Right lobe of liver (tissue), 6 donors: Measurements from ENCODE around the gene FLRT3. TPM values are rescaled to one million over a fixed set of nuclear protein-coding genes. Genes with fewer than 3 reads are reported as not detected.
A peak's percentile ranks its signal among the peaks of the same experiment; 100 is the strongest.

Source experiments
- ATAC-seq, 4 donors: fragments of 200-7000 bp; cut with Tn5 transposase; one replicate each; pipeline ENCODE4 v1.9.1; 2020; ENCODE audit warnings: mild to moderate bottlenecking in 4 of 4, moderate library complexity in 4 of 4
- DNase-seq, 3 donors: peaks; one replicate each; pipeline ENCODE4 v3.0.0-alpha.2; 2020
- H3K27ac ChIP-seq, 3 donors: fragments of 200-600 bp; one replicate each; pipeline ENCODE4 v1.8.0; 2022
- H3K27me3 ChIP-seq, 2 donors: fragments of 200-600 bp; one replicate each; pipeline ENCODE4 v1.8.0; 2022
- H3K36me3 ChIP-seq, 4 donors: fragments of 200-600 bp; sonication (generic) in 1 of 4; one replicate each; pipeline versions ENCODE4 v1.5.1 to v1.8.0; 2017 to 2022; ENCODE audit warnings: control low read depth in 1 of 4
- H3K4me1 ChIP-seq, 4 donors: fragments of 200-600 bp; sonication (generic) in 1 of 4; one replicate each; pipeline versions ENCODE4 v1.5.1 to v1.8.0; 2017 to 2022; ENCODE audit warnings: control low read depth in 1 of 4
- H3K4me3 ChIP-seq, 3 donors: fragments of 200-600 bp; one replicate each; pipeline ENCODE4 v1.8.0; 2022
- H3K9me3 ChIP-seq, 4 donors: fragments of 200-600 bp; sonication (generic) in 1 of 4; one replicate each; pipeline versions ENCODE4 v1.5.1 to v1.8.0; 2017 to 2022; ENCODE audit warnings: control low read depth in 1 of 4
- CTCF ChIP-seq, 4 donors: fragments of 200-600 bp in 3 of 4; fragments of 450-650 bp in 1 of 4; IDR thresholded peaks; one replicate each; pipeline versions ENCODE4 v1.5.1 to v1.8.0; 2016 to 2022; ENCODE audit warnings: antibody characterized with exemption in 4 of 4, mild to moderate bottlenecking in 2 of 4
- POLR2A ChIP-seq: fragments of 450-650 bp; IDR thresholded peaks from one replicate; pipeline ENCODE4 v1.6.1; 2017; ENCODE audit warnings: antibody characterized with exemption, mild to moderate bottlenecking
- WGBS: methylation state at CpG from one replicate; pipeline ENCODE4 v1.1.6; 2018; ENCODE audit warnings: low coverage, low lambda C conversion rate; ENCODE audit not compliant: insufficient coverage; ENCODE audit errors: missing lambda C conversion rate; 5-methylcytosine and 5-hydroxymethylcytosine counted together
- intact Hi-C, 2 donors: fragments of 100-400 bp; cut with DNase I; formaldehyde crosslinking; loops; one replicate each; pipeline versions ENCODE4 v1.11.2 to v1.14.1; 2022
- total RNA-seq, 6 experiments: library from RNA; depleted of rRNA in 2 of 6; stranded (reverse); fragments of >200 nt in 2 of 6; fragmentation: NEBNext Ultra II Directional in 3 of 6; extraction: Animal tissue kit (Norgen Biotek cat#: 25700) in 3 of 6; gene quantifications; one replicate each; pipeline versions ENCODE4 v1.1.0 to v1.2.4, GENCODE V29; 2016 to 2023
- donor health status: DM: no; HTN: yes; CAD: no.
- donor health status: DM: no; HTN: no; CAD: no.
- donor health status: DM: no; HTN: no; CAD: no.
- donor health status: DM: no; HTN: yes; CAD: no.
- donor health status: DM: no; HTN: yes; CAD: no.

Gene FLRT3
- total RNA-seq, 6 experiments from 2014 or later = 3.5 to 15.2 (median 11.3) TPM

GRCh38 chr20:14361509-14362345, 24.3 kb upstream of the FLRT3 start:
- H3K9me3 ChIP-seq = no peaks in the 10 kb centered on the region
- H3K27me3 ChIP-seq = no peaks in the 10 kb centered on the region
- intact Hi-C loops = no loop called here
- H3K4me3 ChIP-seq = no peak overlapping the region
- peaks cover 0 to 34% (median 5%) of the 10 kb centered on the region in 4 donors for H3K4me1 ChIP-seq
- 51% methylated on average over 3 of the region's 3 CpGs for WGBS
- DNase-seq = peak in 1 of 3 donors; percentile 62
- TF ChIP-seq POLR2A = no peak
- TF ChIP-seq CTCF (IDR thresholded peaks at IDR 0.05) = no peak
- H3K27ac ChIP-seq = peak overlapping the region in 2 of 3 donors; percentile 78 to 82
- no peaks in the 10 kb centered on the region for H3K36me3 ChIP-seq
- peak; percentile 85 to 94 (median 90) for ATAC-seq

GRCh38 chr20:14360416-14360815, 23.0 kb upstream of the FLRT3 start:
- H3K9me3 ChIP-seq = no peaks in the 10 kb centered on the region
- H3K4me1 ChIP-seq = peaks cover 0 to 34% (median 5%) of the 10 kb centered on the region in 4 donors
- no peak for ATAC-seq
- no peak for TF ChIP-seq CTCF (IDR thresholded peaks at IDR 0.05)
- TF ChIP-seq POLR2A = no peak
- H3K36me3 ChIP-seq = no peaks in the 10 kb centered on the region
- intact Hi-C loops = no loop called here
- H3K4me3 ChIP-seq = no peak overlapping the region
- peak overlapping the region in 1 of 3 donors; percentile 82 for H3K27ac ChIP-seq
- DNase-seq = no peak
- H3K27me3 ChIP-seq = no peaks in the 10 kb centered on the region

GRCh38 chr20:14355791-14356190, 18.4 kb upstream of the FLRT3 start:
- intact Hi-C loops = no loop called here
- ATAC-seq (no peak), DNase-seq (no peak)
- no peaks in the 10 kb centered on the region for H3K27me3 ChIP-seq
- H3K9me3 ChIP-seq = no peaks in the 10 kb centered on the region
- H3K27ac ChIP-seq = no peak overlapping the region
- 33% methylated on average over 1 of the region's 1 CpG for whole genome bisulfite sequencing
- TF ChIP-seq POLR2A = no peak
- TF ChIP-seq CTCF (IDR thresholded peaks at IDR 0.05) = no peak
- no peak overlapping the region for H3K4me3 ChIP-seq
- H3K4me1 ChIP-seq = peaks cover 0 to 20% (median 2%) of the 10 kb centered on the region in 4 donors
- H3K36me3 ChIP-seq = no peaks in the 10 kb centered on the region

GRCh38 chr20:14344746-14345145, 7.3 kb upstream of the FLRT3 start:
- no peak overlapping the region for H3K27ac ChIP-seq
- intact Hi-C loops = no loop called here
- H3K9me3 ChIP-seq = no peaks in the 10 kb centered on the region
- DNase-seq = no peak
- TF ChIP-seq POLR2A = no peak
- no peak overlapping the region for H3K4me3 ChIP-seq
- peak in 3 of 4 donors; percentile 28 to 67 (median 44) for ATAC-seq
- H3K4me1 ChIP-seq = peaks cover 0 to 29% (median 0%) of the 10 kb centered on the region in 4 donors
- H3K27me3 ChIP-seq = no peaks in the 10 kb centered on the region
- H3K36me3 ChIP-seq = no peaks in the 10 kb centered on the region
- 35% methylated on average over 1 of the region's 1 CpG for WGBS

GRCh38 chr20:14343491-14344065, 6.2 kb upstream of the FLRT3 start:
- H3K27ac ChIP-seq = no peak overlapping the region
- no peaks in the 10 kb centered on the region for H3K36me3 ChIP-seq
- no peaks in the 10 kb centered on the region for H3K9me3 ChIP-seq
- ATAC-seq (peak in 1 of 4 donors; percentile 14), DNase-seq (no peak)
- no peak overlapping the region for H3K4me3 ChIP-seq
- no peak for TF ChIP-seq POLR2A
- TF ChIP-seq CTCF (IDR thresholded peaks at IDR 0.05) = no peak
- peaks cover 0 to 33% (median 0%) of the 10 kb centered on the region in 4 donors for H3K4me1 ChIP-seq
- no peaks in the 10 kb centered on the region for H3K27me3 ChIP-seq
- WGBS = 20% methylated on average over 2 of the region's 2 CpGs
- intact Hi-C loops = no loop called here
